ENCODE data around the gene BAHCC1.

The BAHCC1 gene

DNA sequence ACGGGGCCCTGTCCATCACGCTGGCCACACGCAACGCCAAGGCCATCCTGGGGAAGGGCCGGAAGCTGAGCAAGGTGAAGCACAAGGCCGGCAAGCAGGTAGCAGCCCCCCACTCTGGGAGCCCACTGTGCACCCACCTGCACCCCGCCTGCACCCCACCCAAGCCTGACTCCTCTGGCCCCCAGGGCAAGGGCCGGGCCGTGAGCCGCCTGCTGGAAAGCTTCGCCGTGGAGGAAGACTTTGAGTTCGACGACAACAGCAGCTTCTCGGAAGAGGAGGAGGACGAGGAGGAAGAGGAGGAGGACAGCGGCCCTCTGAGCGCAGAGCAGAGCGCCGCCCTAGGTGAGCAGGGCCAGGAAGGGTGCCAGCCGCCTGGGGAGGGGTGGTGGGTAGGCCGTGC is 63.4 kb downstream of the BAHCC1 start:
- Histone ChIP-seq H3K36me3 (ENCODE audit: insufficient read depth) (no peaks in the 10 kb centered on the region), H3K9ac (no peak overlapping the region), H3K4me2 (no peak overlapping the region), H3K4me1 (ENCODE audit: low read depth, poor library complexity, severe bottlenecking) (no peaks in the 10 kb centered on the region), H3K27ac (no peak overlapping the region), H3K27me3 (ENCODE audit: insufficient read depth, low read depth) (peaks cover 92% of the 10 kb centered on the region), H4K20me1 (ENCODE audit: insufficient read depth) (no peaks in the 10 kb centered on the region), H2AFZ (ENCODE audit: low read depth) (no peak overlapping the region), H3K79me2 (ENCODE audit: insufficient read depth, low read depth) (no peaks in the 10 kb centered on the region), H3K4me3 (IDR thresholded peaks at IDR 0.05; ENCODE audit: insufficient read depth, low read depth, low read length) (no peak overlapping the region)
- TF ChIP-seq, protein P1, sequence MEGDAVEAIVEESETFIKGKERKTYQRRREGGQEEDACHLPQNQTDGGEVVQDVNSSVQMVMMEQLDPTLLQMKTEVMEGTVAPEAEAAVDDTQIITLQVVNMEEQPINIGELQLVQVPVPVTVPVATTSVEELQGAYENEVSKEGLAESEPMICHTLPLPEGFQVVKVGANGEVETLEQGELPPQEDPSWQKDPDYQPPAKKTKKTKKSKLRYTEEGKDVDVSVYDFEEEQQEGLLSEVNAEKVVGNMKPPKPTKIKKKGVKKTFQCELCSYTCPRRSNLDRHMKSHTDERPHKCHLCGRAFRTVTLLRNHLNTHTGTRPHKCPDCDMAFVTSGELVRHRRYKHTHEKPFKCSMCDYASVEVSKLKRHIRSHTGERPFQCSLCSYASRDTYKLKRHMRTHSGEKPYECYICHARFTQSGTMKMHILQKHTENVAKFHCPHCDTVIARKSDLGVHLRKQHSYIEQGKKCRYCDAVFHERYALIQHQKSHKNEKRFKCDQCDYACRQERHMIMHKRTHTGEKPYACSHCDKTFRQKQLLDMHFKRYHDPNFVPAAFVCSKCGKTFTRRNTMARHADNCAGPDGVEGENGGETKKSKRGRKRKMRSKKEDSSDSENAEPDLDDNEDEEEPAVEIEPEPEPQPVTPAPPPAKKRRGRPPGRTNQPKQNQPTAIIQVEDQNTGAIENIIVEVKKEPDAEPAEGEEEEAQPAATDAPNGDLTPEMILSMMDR (conservative IDR thresholded peaks at IDR 0.05; ENCODE audit: low read depth, low read length), result no peak

DNA sequence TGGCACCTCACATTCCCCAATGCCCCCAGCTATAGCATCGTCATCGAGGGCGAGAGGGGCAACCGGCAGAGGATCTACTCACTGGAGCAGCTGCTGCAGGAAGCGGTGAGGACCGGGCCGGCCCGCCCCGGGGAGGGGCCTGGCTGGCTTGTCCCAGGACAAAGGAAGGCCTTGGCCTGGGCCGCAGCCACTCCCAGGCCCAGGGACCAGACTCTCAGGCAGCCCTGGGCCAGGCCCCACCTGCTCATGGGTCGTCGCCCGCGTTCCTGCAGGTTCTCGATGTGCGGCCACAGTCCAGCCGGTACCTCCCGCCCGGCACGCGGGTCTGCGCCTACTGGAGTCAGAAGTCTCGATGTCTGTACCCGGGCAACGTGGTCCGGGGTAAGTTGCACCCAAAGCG is 64.0 kb downstream of the BAHCC1 start:
- Histone ChIP-seq H3K36me3 (ENCODE audit: insufficient read depth) (no peaks in the 10 kb centered on the region), H4K20me1 (ENCODE audit: insufficient read depth) (no peaks in the 10 kb centered on the region), H3K4me2 (no peak overlapping the region), H3K27me3 (ENCODE audit: insufficient read depth, low read depth) (peaks cover 92% of the 10 kb centered on the region), H3K9ac (no peak overlapping the region), H3K4me1 (ENCODE audit: low read depth, poor library complexity, severe bottlenecking) (no peaks in the 10 kb centered on the region), H3K27ac (no peak overlapping the region), H3K4me3 (IDR thresholded peaks at IDR 0.05; ENCODE audit: insufficient read depth, low read depth, low read length) (no peak overlapping the region), H3K79me2 (ENCODE audit: insufficient read depth, low read depth) (no peaks in the 10 kb centered on the region), H2AFZ (ENCODE audit: low read depth) (no peak overlapping the region)
- TF ChIP-seq, protein P1 (conservative IDR thresholded peaks at IDR 0.05; ENCODE audit: low read depth, low read length), result no peak

DNA sequence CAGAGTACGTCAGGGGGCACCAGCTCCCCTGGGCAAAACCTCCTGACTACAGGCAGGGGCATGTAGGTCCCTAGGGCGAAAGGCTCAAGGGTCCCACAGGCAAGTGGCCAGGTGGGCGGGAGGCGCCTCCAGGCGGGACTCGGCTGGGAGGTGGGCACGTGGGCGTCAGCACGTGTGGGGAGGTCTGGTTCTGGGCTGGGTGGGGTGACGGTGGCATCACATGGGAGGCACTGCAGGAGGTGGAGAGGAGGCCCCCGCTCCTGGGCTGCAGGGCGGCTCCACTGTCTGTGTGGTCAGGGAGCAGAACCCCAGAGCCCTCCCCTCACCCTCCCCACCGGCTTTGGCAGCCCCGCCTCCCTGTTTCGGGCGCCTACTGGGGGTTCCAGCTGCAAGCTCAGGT is 64.6 kb downstream of the BAHCC1 start:
- TF ChIP-seq, protein P1 (conservative IDR thresholded peaks at IDR 0.05; ENCODE audit: low read depth, low read length), result no peak
- Histone ChIP-seq H4K20me1 (ENCODE audit: insufficient read depth) (no peaks in the 10 kb centered on the region), H3K36me3 (ENCODE audit: insufficient read depth) (no peaks in the 10 kb centered on the region), H3K27me3 (ENCODE audit: insufficient read depth, low read depth) (peaks cover 94% of the 10 kb centered on the region), H3K4me2 (no peak overlapping the region), H3K27ac (no peak overlapping the region), H2AFZ (ENCODE audit: low read depth) (no peak overlapping the region), H3K4me1 (ENCODE audit: low read depth, poor library complexity, severe bottlenecking) (no peaks in the 10 kb centered on the region), H3K4me3 (IDR thresholded peaks at IDR 0.05; ENCODE audit: insufficient read depth, low read depth, low read length) (no peak overlapping the region), H3K9ac (no peak overlapping the region), H3K79me2 (ENCODE audit: insufficient read depth, low read depth) (no peaks in the 10 kb centered on the region)

DNA sequence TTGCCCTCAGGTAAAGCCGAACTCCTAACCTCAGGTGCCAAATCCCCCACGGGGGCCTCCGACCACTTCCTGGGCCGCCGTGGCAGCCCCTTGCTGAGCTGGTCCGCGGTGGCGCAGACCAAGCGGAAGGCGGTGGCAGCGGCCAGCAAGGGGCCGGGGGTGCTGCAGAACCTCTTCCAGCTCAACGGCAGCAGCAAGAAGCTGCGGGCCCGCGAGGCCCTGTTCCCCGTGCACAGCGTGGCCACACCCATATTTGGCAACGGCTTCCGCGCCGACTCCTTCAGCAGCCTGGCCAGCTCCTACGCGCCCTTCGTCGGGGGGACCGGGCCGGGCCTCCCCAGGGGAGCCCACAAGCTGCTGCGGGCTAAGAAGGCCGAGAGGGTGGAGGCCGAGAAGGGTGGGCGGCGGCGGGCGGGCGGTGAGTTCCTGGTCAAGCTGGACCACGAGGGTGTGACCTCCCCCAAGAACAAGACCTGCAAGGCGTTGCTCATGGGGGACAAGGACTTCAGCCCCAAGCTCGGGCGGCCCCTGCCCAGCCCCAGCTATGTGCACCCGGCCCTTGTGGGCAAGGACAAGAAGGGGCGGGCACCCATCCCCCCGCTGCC is 65.7 kb downstream of the BAHCC1 start:
- Histone ChIP-seq H2AFZ (ENCODE audit: low read depth) (no peak overlapping the region), H3K4me1 (ENCODE audit: low read depth, poor library complexity, severe bottlenecking) (no peaks in the 10 kb centered on the region), H3K4me2 (no peak overlapping the region), H3K4me3 (IDR thresholded peaks at IDR 0.05; ENCODE audit: insufficient read depth, low read depth, low read length) (no peak overlapping the region), H3K79me2 (ENCODE audit: insufficient read depth, low read depth) (no peaks in the 10 kb centered on the region), H3K27me3 (ENCODE audit: insufficient read depth, low read depth) (peaks cover 94% of the 10 kb centered on the region), H3K9ac (no peak overlapping the region), H3K27ac (no peak overlapping the region), H4K20me1 (ENCODE audit: insufficient read depth) (no peaks in the 10 kb centered on the region), H3K36me3 (ENCODE audit: insufficient read depth) (no peaks in the 10 kb centered on the region)
- TF ChIP-seq, protein P1 (conservative IDR thresholded peaks at IDR 0.05; ENCODE audit: low read depth, low read length), result no peak
